ENCODE measurements around the gene KMT2B. TPM values are rescaled to one million over a fixed set of nuclear protein-coding genes. Genes with fewer than 3 reads are reported as not detected.

The KMT2B gene
- total and polyA plus RNA-seq, 2 experiments from 2014 or later, result 15.8 to 49.8 TPM

GRCh38 chr19:35732540-35733179 lies 14.9 kb downstream of the KMT2B start:
- no peak overlapping the region for H3K4me3 Mint-ChIP-seq
- ATAC-seq (no peak), DNase-seq (ENCODE audit: low spot score) (no peak)
- peaks cover 75% of the 10 kb centered on the region for H3K36me3 Mint-ChIP-seq (ENCODE audit: low read depth)
- Histone ChIP-seq H3K9me2 (ENCODE audit: insufficient read depth) (no peaks in the 10 kb centered on the region), H3K36me3 (ENCODE audit: insufficient read depth) (peaks cover 11% of the 10 kb centered on the region; the same call in 1 of the 2 replicates), H3K4me1 (ENCODE audit: insufficient read depth) (no peaks in the 10 kb centered on the region), H3K27me3 (ENCODE audit: insufficient read depth) (no peaks in the 10 kb centered on the region), H3K4me3 (no peak overlapping the region), H3K4me2 (no peak overlapping the region), H3F3A (replicated peaks; ENCODE audit: low read depth) (no peaks in the 10 kb centered on the region), H3K79me2 (replicated peaks; ENCODE audit: insufficient read depth) (no peaks in the 10 kb centered on the region), H2AFZ (no peak overlapping the region), H4K20me1 (replicated peaks; ENCODE audit: insufficient read depth) (peaks cover 5% of the 10 kb centered on the region), H3K27ac (ENCODE audit: low read depth) (no peak overlapping the region)
- H3K9me3 Mint-ChIP-seq, result no peaks in the 10 kb centered on the region; the same call in 2 of the 3 replicates
- H3K27ac Mint-ChIP-seq, result no peak overlapping the region
- H3K4me1 Mint-ChIP-seq, result no peaks in the 10 kb centered on the region
- peaks cover 12% of the 10 kb centered on the region for H3K27me3 Mint-ChIP-seq (ENCODE audit: insufficient read depth, low read depth, poor library complexity)
- TF ChIP-seq EZH2phosphoT487 (IDR thresholded peaks at IDR 0.05; ENCODE audit: unreplicated experiment) (no peak), ZNF462 (CRISPR knock-in tag; IDR thresholded peaks at IDR 0.05) (no peak), REST (IDR thresholded peaks at IDR 0.05; ENCODE audit: unreplicated experiment) (no peak), EZH2 (IDR thresholded peaks at IDR 0.05; ENCODE audit: low read depth, unreplicated experiment) (no peak), NANOG (IDR thresholded peaks at IDR 0.05; ENCODE audit: borderline replicate concordance) (no peak), JUNB (IDR thresholded peaks at IDR 0.05; ENCODE audit: unreplicated experiment) (no peak), STAT1 (IDR thresholded peaks at IDR 0.05; ENCODE audit: unreplicated experiment) (no peak), CTCF (conservative IDR thresholded peaks at IDR 0.05; ENCODE audit: low read depth in 2 of 2) (no peak), ZNF114 (CRISPR knock-in tag; IDR thresholded peaks at IDR 0.05) (no peak), POLR2AphosphoS5 (IDR thresholded peaks at IDR 0.05; ENCODE audit: low read depth) (no peak), CREB1 (CRISPR knock-in tag; IDR thresholded peaks at IDR 0.05; ENCODE audit: low read depth) (no peak), ZNF331 (CRISPR knock-in tag; IDR thresholded peaks at IDR 0.05; ENCODE audit: low read depth) (no peak), ETS1 (IDR thresholded peaks at IDR 0.05) (no peak)
